ENCODE results near the gene CENATAC. TPM values are rescaled to one million over a fixed set of nuclear protein-coding genes. Genes with fewer than 3 reads are reported as not detected.
A peak's percentile ranks its signal among the peaks of the same experiment; 100 is the strongest.

The CENATAC gene
- total RNA-seq, 1 experiment from 2014 or later = 46.9 TPM

- no peak for DNase-seq
- no peak for TF ChIP-seq CTCF (IDR thresholded peaks at IDR 0.05; ENCODE audit: unreplicated experiment)
- Mint-ChIP-seq H3K4me1 (ENCODE audit: low read depth, unreplicated experiment) (no peaks in the 10 kb centered on the region), H3K27me3 (ENCODE audit: unreplicated experiment) (no peaks in the 10 kb centered on the region), H3K27ac (ENCODE audit: unreplicated experiment) (peak overlapping the region; percentile 19), H3K4me3 (ENCODE audit: low read depth, unreplicated experiment) (peak overlapping the region; percentile 6), H3K36me3 (ENCODE audit: insufficient read depth, unreplicated experiment) (peaks cover 85% of the 10 kb centered on the region), H3K9me3 (ENCODE audit: low read depth, unreplicated experiment) (no peaks in the 10 kb centered on the region)
- intact Hi-C loops (cut with micrococcal nuclease; ENCODE audit: unreplicated experiment) = no loop called here
- BruUV-seq (replicated peaks) = no TSS peak
- CTCF ChIA-PET = no interaction called here
Observed at GRCh38 chr11:119049081-119049480, 51.1 kb downstream of the CENATAC start.

GRCh38 chr11:119051440-119052162, 53.7 kb downstream of the CENATAC start:
- BruUV-seq (replicated peaks) = no TSS peak
- Mint-ChIP-seq H3K4me1 (ENCODE audit: low read depth, unreplicated experiment) (peaks cover 8% of the 10 kb centered on the region), H3K27ac (ENCODE audit: unreplicated experiment) (no peak overlapping the region), H3K4me3 (ENCODE audit: low read depth, unreplicated experiment) (no peak overlapping the region), H3K9me3 (ENCODE audit: low read depth, unreplicated experiment) (no peaks in the 10 kb centered on the region), H3K36me3 (ENCODE audit: insufficient read depth, unreplicated experiment) (peaks cover 88% of the 10 kb centered on the region), H3K27me3 (ENCODE audit: unreplicated experiment) (no peaks in the 10 kb centered on the region)
- CTCF ChIA-PET = no interaction called here
- intact Hi-C loops (cut with micrococcal nuclease; ENCODE audit: unreplicated experiment) = no loop called here
- DNase-seq = no peak
- no peak for TF ChIP-seq CTCF (IDR thresholded peaks at IDR 0.05; ENCODE audit: unreplicated experiment)

- no peak overlapping the region for H3K4me3 Mint-ChIP-seq (ENCODE audit: low read depth, unreplicated experiment)
- CTCF ChIA-PET = no interaction called here
- H3K4me1 Mint-ChIP-seq (ENCODE audit: low read depth, unreplicated experiment) = peaks cover 8% of the 10 kb centered on the region
- TF ChIP-seq CTCF (IDR thresholded peaks at IDR 0.05; ENCODE audit: unreplicated experiment) = no peak
- no peaks in the 10 kb centered on the region for H3K27me3 Mint-ChIP-seq (ENCODE audit: unreplicated experiment)
- no peaks in the 10 kb centered on the region for H3K9me3 Mint-ChIP-seq (ENCODE audit: low read depth, unreplicated experiment)
- intact Hi-C loops (cut with micrococcal nuclease; ENCODE audit: unreplicated experiment) = no loop called here
- H3K36me3 Mint-ChIP-seq (ENCODE audit: insufficient read depth, unreplicated experiment) = peaks cover 88% of the 10 kb centered on the region
- no TSS peak for BruUV-seq (replicated peaks)
- DNase-seq = no peak
- H3K27ac Mint-ChIP-seq (ENCODE audit: unreplicated experiment) = no peak overlapping the region
Observed at GRCh38 chr11:119052163-119052814, 54.4 kb downstream of the CENATAC start.

GRCh38 chr11:119054418-119054817, 56.5 kb downstream of the CENATAC start:
- Mint-ChIP-seq H3K9me3 (ENCODE audit: low read depth, unreplicated experiment) (no peaks in the 10 kb centered on the region), H3K4me3 (ENCODE audit: low read depth, unreplicated experiment) (no peak overlapping the region), H3K27me3 (ENCODE audit: unreplicated experiment) (no peaks in the 10 kb centered on the region), H3K4me1 (ENCODE audit: low read depth, unreplicated experiment) (peaks cover 8% of the 10 kb centered on the region), H3K36me3 (ENCODE audit: insufficient read depth, unreplicated experiment) (peaks cover 88% of the 10 kb centered on the region), H3K27ac (ENCODE audit: unreplicated experiment) (no peak overlapping the region)
- CTCF ChIA-PET = no interaction called here
- BruUV-seq (replicated peaks) = no TSS peak
- TF ChIP-seq CTCF (IDR thresholded peaks at IDR 0.05; ENCODE audit: unreplicated experiment) = no peak
- intact Hi-C loops (cut with micrococcal nuclease; ENCODE audit: unreplicated experiment) = no loop called here
- no peak for DNase-seq

Data from Calu3 (cell line).